ENCODE data around the gene DISP3.

Gene DISP3

DNA sequence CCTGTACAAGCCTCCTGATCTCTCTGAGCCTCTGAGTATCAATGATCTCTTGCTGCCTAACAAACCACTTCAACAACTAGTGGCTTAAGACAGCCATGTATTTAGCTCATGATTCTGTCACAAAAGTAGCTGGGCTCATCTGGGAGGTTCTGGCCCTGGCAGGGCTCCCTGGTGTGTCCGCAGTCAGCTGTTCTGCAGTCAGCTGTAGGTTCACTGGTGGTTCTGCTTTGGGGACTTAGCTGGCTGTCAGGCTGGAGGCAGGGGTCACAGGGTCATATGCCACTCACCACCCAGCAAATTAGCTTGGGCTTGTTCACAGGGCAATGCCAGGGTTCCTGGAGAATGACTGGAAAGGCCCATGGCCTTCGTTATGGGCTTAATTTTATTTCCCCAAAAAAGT lies 64.8 kb downstream of the DISP3 start:
- no peak overlapping the region for H3K27ac ChIP-seq
- ChIA-PET POLR2A (ENCODE audit: low non-redundant PET) (no interaction called here), CTCF (no interaction called here)
- TF ChIP-seq CTCF (conservative IDR thresholded peaks at IDR 0.05; ENCODE audit: low read depth): no peak
- no peak for DNase-seq (ENCODE audit: low spot score)

DNA sequence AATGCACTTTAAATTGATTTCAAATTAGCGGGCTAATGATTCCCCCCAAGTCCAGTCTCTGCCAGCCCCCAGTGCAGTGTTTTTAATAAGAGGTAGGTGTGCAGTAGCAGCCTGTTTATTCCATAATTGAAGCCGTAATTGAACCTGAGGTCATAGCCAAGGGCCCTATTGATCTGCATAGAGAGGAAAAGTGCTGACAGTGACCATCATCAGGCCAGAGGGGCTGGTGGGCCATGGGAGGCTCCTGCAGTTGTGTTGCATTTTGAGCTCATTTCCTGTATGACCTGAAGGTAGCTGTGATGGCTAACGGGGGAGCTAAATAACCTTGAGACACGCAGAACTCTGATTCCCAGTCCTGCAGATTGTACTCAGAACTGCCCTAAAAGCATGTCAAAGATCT lies 67.5 kb downstream of the DISP3 start:
- POLR2A ChIA-PET (ENCODE audit: low non-redundant PET): no interaction called here
- CTCF ChIA-PET: no interaction called here
- DNase-seq (ENCODE audit: low spot score): no peak
- H3K27ac ChIP-seq: no peak overlapping the region
- TF ChIP-seq CTCF (conservative IDR thresholded peaks at IDR 0.05; ENCODE audit: low read depth): no peak

- ChIA-PET POLR2A (ENCODE audit: low non-redundant PET) (no interaction called here), CTCF (interaction anchor here (0.7 kb wide), 1 partner anchor 197 kb away, joined by 3 read pairs; no protein-coding TSS in a partner anchor)
- no peak overlapping the region for H3K27ac ChIP-seq
- DNase-seq (ENCODE audit: low spot score): peak; percentile 82
- TF ChIP-seq CTCF (conservative IDR thresholded peaks at IDR 0.05; ENCODE audit: low read depth): no peak
Observed at GRCh38 chr1:11550664-11551283, 71.8 kb downstream of the DISP3 start.

GRCh38 chr1:11558276-11558675 lies 79.3 kb downstream of the DISP3 start:
- no peak for TF ChIP-seq CTCF (conservative IDR thresholded peaks at IDR 0.05; ENCODE audit: low read depth)
- ChIA-PET POLR2A (ENCODE audit: low non-redundant PET) (no interaction called here), CTCF (no interaction called here)
- DNase-seq (ENCODE audit: low spot score): no peak
- H3K27ac ChIP-seq: no peak overlapping the region

DNA sequence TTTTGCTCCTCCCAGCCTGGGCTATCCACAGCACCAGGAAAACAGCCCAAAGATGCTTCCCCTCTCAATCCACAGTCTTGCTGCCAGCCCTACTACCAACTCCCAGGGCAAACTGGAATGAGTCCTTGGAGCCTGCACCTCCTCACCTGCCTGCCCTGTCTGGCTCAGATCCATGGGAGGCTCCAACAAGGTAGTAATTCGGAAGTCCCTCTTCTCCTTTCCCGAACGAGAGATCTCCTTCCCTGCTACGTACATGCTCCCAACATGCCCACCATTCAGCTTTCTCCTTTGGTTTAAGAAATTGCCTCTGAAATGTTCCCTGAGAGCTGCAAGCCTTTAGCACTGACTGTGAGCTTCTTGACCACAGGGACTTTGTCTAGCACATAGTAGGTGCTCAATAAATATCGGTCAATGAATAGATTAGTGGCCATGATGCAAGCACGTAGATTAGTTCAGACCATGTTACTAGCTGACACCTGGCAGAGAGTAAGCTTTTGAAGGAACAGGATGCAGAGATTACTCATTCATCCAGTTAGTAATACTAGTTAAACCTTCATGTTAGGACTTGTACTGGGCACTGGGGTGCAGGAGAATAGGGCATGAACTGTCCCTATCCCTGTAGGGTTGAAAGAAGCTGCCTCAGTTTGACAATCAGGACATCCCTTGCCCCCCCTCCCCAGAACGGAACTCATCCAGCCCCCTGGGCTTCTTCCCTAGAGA lies 80.1 kb downstream of the DISP3 start:
- DNase-seq (ENCODE audit: low spot score): peak; percentile 88
- no peak for TF ChIP-seq CTCF (conservative IDR thresholded peaks at IDR 0.05; ENCODE audit: low read depth)
- CTCF ChIA-PET: interaction anchor here (0.6 to 0.7 kb wide), 5 partner anchors 142 to 481 kb away, joined by 3 to 7 read pairs (median 4); no protein-coding TSS in a partner anchor
- POLR2A ChIA-PET (ENCODE audit: low non-redundant PET): no interaction called here
- H3K27ac ChIP-seq: no peak overlapping the region

DNA sequence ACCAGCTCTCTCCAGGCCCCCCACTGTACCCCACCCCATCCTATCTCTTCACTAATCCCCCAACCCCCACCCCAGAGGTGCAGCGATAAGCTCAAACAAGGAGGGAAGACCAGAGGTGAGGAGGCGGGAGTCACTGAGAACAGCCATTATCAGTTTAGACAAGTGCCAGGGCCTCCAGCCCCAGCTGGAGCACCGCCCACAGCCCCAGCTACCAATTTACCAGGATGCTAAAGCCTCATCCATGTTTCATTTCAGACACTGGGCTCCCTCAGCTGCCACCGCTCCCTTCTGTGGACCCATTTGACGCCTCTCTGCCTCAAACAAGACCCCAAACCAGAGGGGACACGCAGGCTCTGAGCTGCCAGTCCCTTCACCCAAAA lies 80.6 kb downstream of the DISP3 start:
- no peak overlapping the region for H3K27ac ChIP-seq
- no peak for DNase-seq (ENCODE audit: low spot score)
- TF ChIP-seq CTCF (conservative IDR thresholded peaks at IDR 0.05; ENCODE audit: low read depth): no peak
- CTCF ChIA-PET: interaction anchor here (0.6 to 0.7 kb wide), 4 partner anchors 142 to 481 kb away, joined by 3 to 7 read pairs (median 4); no protein-coding TSS in a partner anchor
- POLR2A ChIA-PET (ENCODE audit: low non-redundant PET): no interaction called here
